Caco-2 (cell line): Measurements from ENCODE around the gene ANKFY1. TPM values are rescaled to one million over a fixed set of nuclear protein-coding genes. Genes with fewer than 3 reads are reported as not detected.

Source experiments
- BruUV-seq: library from RNA; stranded (reverse); fragments of 400-500 nt; replicated peaks from 2 replicates; lab custom pipeline; 2021; lab: Mats Ljungman, UMichigan
- CTCF ChIA-PET: fragments of 300-600 bp; sonication (Branson Sonifier 250); formaldehyde crosslinking; loops from one replicate; lab custom pipeline; 2022; ENCODE audit warnings: antibody characterized with exemption; lab: Charles Lee
- POLR2A ChIA-PET: fragments of 300-600 bp; sonication (Branson Sonifier 250); formaldehyde crosslinking; loops from one replicate; lab custom pipeline; 2022; ENCODE audit warnings: antibody characterized with exemption; lab: Charles Lee
- DNase-seq, 2 experiments: peaks; one replicate each; pipeline versions ENCODE4 v3.0.0 to v3.0.0-alpha.2; 2020 to 2022
- H3K27me3 ChIP-seq: replicated peaks from 2 replicates; pipeline ENCODE4 v1.6.0; 2011; ENCODE audit warnings: low read length; ENCODE audit not compliant: control insufficient read depth, insufficient read depth
- H3K36me3 ChIP-seq: 2 replicates; pipeline ENCODE4 v1.5.1; 2011; ENCODE audit warnings: low read length; ENCODE audit not compliant: control insufficient read depth, insufficient read depth
- H3K4me1 ChIP-seq: fragments of 250-450 bp; sonication (Bioruptor Pico); 2 replicates; pipeline ENCODE4 v1.5.1; 2020; ENCODE audit warnings: mild to moderate bottlenecking
- H3K4me3 ChIP-seq: 2 replicates; pipeline ENCODE4 v1.5.1; 2011; ENCODE audit warnings: low read depth, mild to moderate bottlenecking, control low read depth, low read length
- H3K9me3 ChIP-seq: fragments of 250-450 bp; sonication (Bioruptor Pico); 2 replicates; pipeline ENCODE4 v1.5.1; 2020; ENCODE audit warnings: mild to moderate bottlenecking, moderate library complexity
- H3K27ac Mint-ChIP-seq: one replicate; pipeline ENCODE4 v1.8.0; 2022; ENCODE audit warnings: mixed read lengths; ENCODE audit not compliant: unreplicated experiment
- H3K27me3 Mint-ChIP-seq: one replicate; pipeline ENCODE4 v1.8.0; 2022; ENCODE audit warnings: mixed read lengths; ENCODE audit not compliant: insufficient read depth, unreplicated experiment
- H3K36me3 Mint-ChIP-seq: one replicate; pipeline ENCODE4 v1.8.0; 2022; ENCODE audit warnings: mild to moderate bottlenecking, mixed read lengths; ENCODE audit not compliant: insufficient read depth, unreplicated experiment
- H3K4me1 Mint-ChIP-seq: one replicate; pipeline ENCODE4 v1.8.0; 2022; ENCODE audit warnings: low read depth, mixed read lengths; ENCODE audit not compliant: unreplicated experiment
- H3K4me3 Mint-ChIP-seq: one replicate; pipeline ENCODE4 v1.8.0; 2022; ENCODE audit warnings: mild to moderate bottlenecking, moderate library complexity, mixed read lengths; ENCODE audit not compliant: unreplicated experiment
- H3K9me3 Mint-ChIP-seq: one replicate; pipeline ENCODE4 v1.8.0; 2022; ENCODE audit warnings: mixed read lengths; ENCODE audit not compliant: unreplicated experiment
- CTCF ChIP-seq, 2 experiments: fragments of 200-600 bp in 1 of 2; IDR thresholded peaks; 1 replicate in 1 of 2; 2 replicates in 1 of 2; pipeline versions ENCODE4 v1.5.1 to v1.8.0; 2011 to 2022; ENCODE audit warnings: antibody characterized with exemption in 1 of 2, control low read depth in 1 of 2, inconsistent platforms in 1 of 2, low read depth in 1 of 2, low read length in 1 of 2, mild to moderate bottlenecking in 1 of 2, moderate library complexity in 1 of 2; ENCODE audit not compliant: insufficient read depth in 1 of 2, severe bottlenecking in 1 of 2, unreplicated experiment in 1 of 2
- intact Hi-C: fragments of 100-400 bp; cut with micrococcal nuclease; formaldehyde crosslinking; loops from one replicate; pipeline ENCODE4 v1.10.0; 2022; ENCODE audit not compliant: unreplicated experiment
- total RNA-seq: library from RNA; stranded (reverse); gene quantifications from 2 replicates; pipeline ENCODE4 v1.2.3, GENCODE V29; 2022

Gene ANKFY1
- total RNA-seq, 1 experiment from 2014 or later = 25.0 TPM

- BruUV-seq = no TSS peak
- intact Hi-C loops = no loop called here
Observed at GRCh38 chr17:4236456-4236855, 27.3 kb downstream of the ANKFY1 start.

DNA sequence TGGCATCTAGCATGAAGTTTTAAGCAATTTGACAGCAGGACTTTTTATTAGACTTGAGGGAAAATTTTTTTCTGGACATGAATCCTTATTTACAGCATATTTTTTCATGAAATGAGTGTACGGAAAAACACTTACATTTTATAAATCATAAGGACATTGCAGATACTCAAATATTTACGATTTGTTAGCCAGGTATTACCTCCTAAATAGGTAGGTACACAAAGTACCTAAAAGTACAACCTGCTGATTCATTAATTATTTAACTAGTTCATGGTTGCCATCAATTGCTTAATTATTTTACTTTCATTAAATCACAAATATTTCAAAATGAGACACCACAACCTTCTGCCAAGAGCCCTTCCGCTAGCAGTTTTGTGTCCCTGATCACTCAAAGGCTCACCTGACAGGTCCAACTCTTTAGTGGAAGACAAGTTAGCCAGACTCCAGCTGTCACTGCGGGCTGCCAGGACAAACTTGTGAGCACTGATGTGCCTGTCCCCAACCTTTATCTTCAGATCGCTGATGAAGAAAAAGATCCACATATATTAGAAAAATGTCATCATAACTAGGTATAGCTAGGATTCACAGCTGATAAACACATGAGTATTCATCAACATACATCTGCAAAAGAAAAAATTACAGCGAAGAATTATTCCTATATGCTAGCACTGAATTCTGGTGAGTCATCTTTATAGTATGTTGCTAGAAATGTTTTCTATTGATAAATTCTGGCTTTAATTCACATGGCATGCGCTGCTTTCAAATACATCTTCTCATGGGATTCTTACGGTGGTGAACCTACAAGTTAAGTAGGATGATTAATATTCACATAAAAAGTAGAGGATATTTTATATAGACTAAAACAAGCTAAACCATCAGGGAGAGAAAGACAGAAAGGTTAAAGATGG, 28.2 kb downstream of the ANKFY1 start:
- intact Hi-C loops = no loop called here
- TF ChIP-seq CTCF (IDR thresholded peaks at IDR 0.05; ENCODE audit: insufficient read depth in 1 of 2, low read depth in 1 of 2, low read length in 1 of 2, severe bottlenecking in 1 of 2, unreplicated experiment in 1 of 2) = no peak
- no peaks in the 10 kb centered on the region for H3K9me3 Mint-ChIP-seq
- DNase-seq = no peak
- no peaks in the 10 kb centered on the region for H3K36me3 ChIP-seq
- no TSS peak for BruUV-seq
- peaks cover 4% of the 10 kb centered on the region for H3K4me1 ChIP-seq
- peaks cover 2% of the 10 kb centered on the region for H3K4me1 Mint-ChIP-seq
- H3K9me3 ChIP-seq = no peaks in the 10 kb centered on the region
- no peak overlapping the region for H3K27ac Mint-ChIP-seq
- no peak overlapping the region for H3K4me3 Mint-ChIP-seq
- no peaks in the 10 kb centered on the region for H3K27me3 Mint-ChIP-seq
- no peak overlapping the region for H3K4me3 ChIP-seq
- ChIA-PET POLR2A (no interaction called here), CTCF (no interaction called here)
- H3K27me3 ChIP-seq = no peaks in the 10 kb centered on the region
- H3K36me3 Mint-ChIP-seq = peaks cover 5% of the 10 kb centered on the region

More at GRCh38 chr17:4236456-4236855, 27.3 kb downstream of the ANKFY1 start:
- no peaks in the 10 kb centered on the region for H3K27me3 ChIP-seq
- Mint-ChIP-seq H3K9me3 (no peaks in the 10 kb centered on the region), H3K36me3 (peaks cover 13% of the 10 kb centered on the region), H3K27ac (no peak overlapping the region), H3K4me1 (peaks cover 7% of the 10 kb centered on the region), H3K27me3 (no peaks in the 10 kb centered on the region), H3K4me3 (no peak overlapping the region)
- no peak overlapping the region for H3K4me3 ChIP-seq
- POLR2A ChIA-PET = no interaction called here
- TF ChIP-seq CTCF (IDR thresholded peaks at IDR 0.05; ENCODE audit: insufficient read depth in 1 of 2, low read depth in 1 of 2, low read length in 1 of 2, severe bottlenecking in 1 of 2, unreplicated experiment in 1 of 2) = no peak
- H3K4me1 ChIP-seq = peaks cover 9% of the 10 kb centered on the region
- no peaks in the 10 kb centered on the region for H3K9me3 ChIP-seq
- DNase-seq = no peak
- H3K36me3 ChIP-seq = no peaks in the 10 kb centered on the region
- CTCF ChIA-PET = no interaction called here

- DNase-seq = no peak
- Mint-ChIP-seq H3K27me3 (no peaks in the 10 kb centered on the region), H3K36me3 (peaks cover 4% of the 10 kb centered on the region), H3K4me1 (no peaks in the 10 kb centered on the region), H3K4me3 (no peak overlapping the region), H3K27ac (no peak overlapping the region), H3K9me3 (no peaks in the 10 kb centered on the region)
- Histone ChIP-seq H3K4me3 (no peak overlapping the region), H3K4me1 (peaks cover 6% of the 10 kb centered on the region), H3K27me3 (no peaks in the 10 kb centered on the region), H3K9me3 (no peaks in the 10 kb centered on the region), H3K36me3 (no peaks in the 10 kb centered on the region)
- no TSS peak for BruUV-seq
- ChIA-PET POLR2A (no interaction called here), CTCF (no interaction called here)
- no peak for TF ChIP-seq CTCF (IDR thresholded peaks at IDR 0.05; ENCODE audit: insufficient read depth in 1 of 2, low read depth in 1 of 2, low read length in 1 of 2, severe bottlenecking in 1 of 2, unreplicated experiment in 1 of 2)
- intact Hi-C loops = no loop called here
Observed at GRCh38 chr17:4234401-4234800, 29.4 kb downstream of the ANKFY1 start.
